IPS-NIHi7 (cell line): ENCODE data around the gene INPP5A.
"Not testable (repeated sequence)": the region's sequence is repeated elsewhere in the genome, so short reads cannot be mapped to it uniquely, and the experiment has no call there.

Source experiments
- DNase-seq: peaks from one replicate; pipeline ENCODE4 v3.0.0; 2012; ENCODE audit warnings: mixed read lengths; ENCODE audit errors: extremely low spot score

The INPP5A gene

GRCh38 chr10:132658546-132659205 lies 121.1 kb downstream of the INPP5A start:
- no peak for DNase-seq

DNA sequence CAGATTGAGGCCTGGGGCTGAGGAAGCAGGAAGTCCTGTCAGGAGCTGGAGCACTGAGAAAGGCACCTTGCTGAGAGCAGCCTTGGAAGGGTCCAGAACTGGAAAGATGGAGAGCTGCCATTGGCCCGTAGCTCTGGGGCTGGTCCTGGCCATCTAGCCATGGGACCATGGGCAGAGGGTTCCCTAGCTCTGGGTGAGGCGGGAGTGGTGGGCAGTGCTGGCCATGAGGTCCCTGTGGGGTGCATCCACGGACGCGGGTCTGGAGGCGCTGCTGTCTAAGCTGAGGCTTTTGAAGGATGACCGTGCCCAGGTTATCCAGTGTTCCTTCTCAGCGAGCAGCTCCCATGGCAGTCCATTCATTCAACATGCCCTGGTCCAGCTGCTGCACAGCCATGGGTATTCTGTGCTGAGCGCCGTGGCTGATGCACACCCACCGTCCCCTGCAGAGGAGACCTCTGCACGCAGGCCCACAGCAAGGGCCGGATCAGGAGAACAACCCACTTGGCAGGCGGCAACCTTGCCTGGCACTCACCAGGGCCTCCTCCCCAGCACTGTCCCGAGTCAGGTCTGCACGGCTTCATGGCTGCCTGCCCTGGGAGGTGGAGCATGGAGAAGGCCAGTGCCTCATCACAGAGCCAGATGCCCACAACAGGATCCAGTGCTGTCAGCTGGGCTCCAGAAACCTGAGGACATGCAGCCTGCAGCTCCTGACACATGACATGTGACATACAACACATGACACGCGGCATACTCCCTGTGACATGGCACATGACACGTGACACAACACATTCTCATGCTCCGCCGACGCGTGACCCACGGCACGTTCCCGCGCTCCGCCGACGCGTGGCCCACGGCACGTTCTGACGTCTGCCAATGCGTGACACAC lies 121.9 kb downstream of the INPP5A start:
- no peak for DNase-seq

DNA sequence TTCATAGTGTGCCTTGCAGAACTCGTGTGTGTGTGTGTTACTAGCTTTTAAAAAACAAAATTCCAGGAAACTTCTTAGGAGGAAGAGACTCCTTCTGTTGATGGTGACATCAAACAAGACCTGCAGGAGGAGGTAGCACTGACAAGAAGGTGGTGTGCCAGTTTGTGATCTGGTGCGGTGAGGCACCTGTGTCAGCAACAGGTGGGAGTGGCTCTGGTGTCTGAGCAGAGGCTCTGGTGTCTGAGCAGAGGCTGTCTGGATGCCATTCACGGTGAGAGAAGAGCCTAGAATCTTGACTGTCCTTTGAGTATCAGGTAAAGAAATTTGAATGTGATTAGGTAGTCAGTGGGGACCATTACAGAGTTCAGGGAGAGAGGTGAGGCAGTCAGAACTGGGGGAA lies 122.8 kb downstream of the INPP5A start:
- no peak for DNase-seq

DNA sequence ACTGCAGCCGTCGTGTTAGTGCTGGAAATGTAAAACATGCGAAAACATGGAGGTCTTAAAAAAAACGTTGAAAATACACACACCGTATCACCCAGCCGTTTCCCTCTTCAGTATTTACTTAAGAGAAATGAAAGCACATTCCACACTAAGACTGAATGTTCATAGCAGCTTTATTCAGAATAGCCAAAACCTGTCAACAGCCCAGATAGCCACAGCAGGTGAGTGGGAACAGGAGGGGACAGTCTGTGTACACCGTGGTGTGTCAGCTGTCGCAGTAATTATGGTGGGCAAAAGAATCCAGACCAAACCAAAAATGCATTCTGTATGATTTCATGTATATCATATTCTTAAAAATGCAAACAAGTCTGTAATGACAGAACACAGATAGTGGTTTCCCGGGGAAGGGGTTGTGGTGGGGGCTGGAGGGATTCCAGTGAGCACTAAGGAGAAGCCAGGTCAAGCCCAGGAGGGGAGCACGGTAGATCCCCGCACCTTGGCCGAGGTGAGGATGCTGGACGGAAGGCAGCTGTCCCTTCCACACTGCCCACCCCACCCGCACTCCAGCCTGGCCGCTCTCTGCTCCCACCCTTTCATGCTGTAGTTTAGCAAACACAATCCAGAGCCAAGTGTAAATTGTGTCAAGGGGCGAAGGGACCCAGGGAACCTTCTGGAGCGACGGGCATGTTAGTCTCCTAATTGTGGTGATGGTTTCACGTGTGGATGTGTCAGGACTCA lies 124.8 kb downstream of the INPP5A start:
- DNase-seq, result no peak

- no peak for DNase-seq
These were observed 126.2 kb downstream of the INPP5A start for GRCh38 chr10:132663666-132664365.

GRCh38 chr10:132664407-132664806 lies 126.8 kb downstream of the INPP5A start:
- DNase-seq, result no peak

DNA sequence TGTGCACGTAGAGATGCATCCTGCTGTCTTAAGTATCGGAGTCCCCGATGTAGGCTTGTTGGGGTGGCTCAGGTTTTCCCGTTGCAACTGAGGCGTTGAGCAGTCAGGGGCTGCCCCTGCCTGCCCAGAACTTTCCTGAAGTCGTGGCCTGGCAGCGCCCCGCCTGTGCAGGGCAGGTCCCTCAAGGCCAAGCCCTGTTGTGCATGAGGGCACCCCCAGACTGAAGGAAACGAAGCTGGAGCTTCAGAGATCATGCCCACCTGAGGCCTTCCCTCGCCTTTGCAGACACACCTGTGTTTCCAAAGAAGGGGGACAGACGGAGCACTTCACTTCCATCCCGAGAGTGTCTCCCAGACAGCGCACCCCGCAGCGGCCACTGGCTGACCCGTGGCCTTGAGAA lies 127.3 kb downstream of the INPP5A start:
- no peak for DNase-seq

- DNase-seq, result no peak
These were observed 128.5 kb downstream of the INPP5A start for GRCh38 chr10:132665946-132666704.

DNA sequence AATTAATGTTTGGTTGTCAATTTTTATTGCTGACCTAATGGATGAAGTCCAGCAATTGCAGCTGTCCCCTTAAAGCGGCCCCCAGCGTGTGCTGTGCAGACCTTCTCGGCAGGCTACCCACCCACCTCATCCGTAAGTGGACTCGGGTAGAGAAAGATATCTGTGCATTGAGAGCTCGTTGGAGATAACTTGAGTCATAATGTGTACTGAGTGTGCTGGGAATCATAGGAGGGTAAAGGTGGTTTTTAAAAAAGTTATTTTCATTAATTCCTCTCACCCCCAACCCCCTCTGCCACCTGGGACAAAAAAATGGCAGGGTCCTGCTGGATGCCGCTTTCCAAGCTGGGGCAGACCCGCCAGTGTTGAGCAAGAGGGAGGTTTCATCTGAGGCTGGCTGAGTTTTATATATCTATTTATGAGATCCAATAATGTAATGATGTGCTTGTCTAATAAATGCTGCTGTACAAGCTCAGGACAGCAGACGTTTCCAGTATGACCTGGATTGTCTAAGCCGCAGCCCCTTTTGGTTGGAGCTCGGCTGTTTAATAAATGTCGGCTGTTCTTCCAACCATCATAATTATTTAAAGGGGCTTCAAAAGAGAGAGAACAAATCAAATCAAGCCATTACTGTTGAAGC lies 129.2 kb downstream of the INPP5A start:
- DNase-seq, result no peak

DNA sequence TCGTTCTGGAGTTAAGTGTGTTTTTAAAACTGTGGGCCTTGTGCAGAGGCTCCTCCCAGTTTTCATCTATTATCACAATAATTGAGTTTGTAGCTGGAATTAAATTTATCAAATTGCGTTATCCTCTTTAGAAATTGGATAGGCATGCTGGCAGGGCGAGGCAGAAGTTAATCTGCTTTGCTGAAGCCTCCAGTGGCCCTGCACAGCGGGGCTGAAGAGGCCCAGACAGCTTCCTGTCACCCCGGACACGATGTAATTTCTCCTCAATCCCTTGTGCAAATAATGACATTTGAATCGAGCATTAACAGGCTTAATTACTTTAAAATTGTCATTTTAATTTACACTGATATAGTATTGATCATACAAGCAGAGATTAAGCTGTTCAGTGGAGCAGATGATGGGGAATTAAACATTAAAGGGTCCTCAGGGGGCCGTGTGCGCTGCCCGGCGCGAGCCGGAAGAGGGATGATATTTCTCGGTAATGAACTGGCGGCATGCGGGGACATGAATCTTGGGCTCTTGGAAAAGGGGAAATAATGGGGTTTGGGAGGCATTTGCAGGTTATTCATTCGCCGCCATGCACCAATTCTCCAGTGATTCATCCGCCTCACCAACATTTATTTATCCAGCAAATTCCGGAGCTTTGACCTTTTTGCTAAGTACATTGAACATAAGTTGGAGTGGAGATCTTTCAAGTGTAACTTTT lies 129.9 kb downstream of the INPP5A start:
- no peak for DNase-seq

GRCh38 chr10:132668048-132668394 lies 130.4 kb downstream of the INPP5A start:
- no peak for DNase-seq

DNA sequence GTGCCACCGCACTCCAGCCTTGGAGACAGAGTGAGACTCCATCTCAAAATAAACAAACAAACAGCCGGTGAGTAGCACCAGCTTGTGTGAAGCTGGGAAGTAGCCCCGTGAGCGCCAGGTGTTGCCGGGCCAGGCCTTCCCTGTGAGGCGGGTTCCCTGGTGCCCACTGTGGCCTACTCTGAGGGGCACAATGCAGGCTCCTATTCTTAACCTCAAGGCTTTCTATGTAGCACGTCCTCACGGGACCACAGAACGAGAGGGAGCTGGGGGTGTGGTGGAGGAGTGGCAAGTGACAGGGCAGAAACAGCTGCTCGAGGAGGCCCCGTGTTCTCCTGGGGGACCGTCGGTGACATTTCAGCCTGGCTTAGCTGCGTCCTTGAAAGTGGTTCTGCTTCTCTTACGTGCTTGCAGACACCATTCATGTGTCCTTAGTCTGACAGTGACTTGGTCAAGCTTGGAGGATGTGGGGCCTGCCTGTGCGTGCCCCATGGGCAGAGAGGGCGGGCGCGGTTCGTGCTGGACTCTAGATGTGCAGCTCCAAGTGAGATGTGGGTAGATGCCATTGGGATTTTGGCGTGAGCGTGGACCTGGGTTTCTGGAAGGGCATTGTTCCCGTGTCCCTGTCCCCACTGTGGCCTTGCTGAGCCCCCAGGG lies 131.7 kb downstream of the INPP5A start:
- no peak for DNase-seq

GRCh38 chr10:132670546-132671227 lies 133.1 kb downstream of the INPP5A start:
- no peak for DNase-seq

DNA sequence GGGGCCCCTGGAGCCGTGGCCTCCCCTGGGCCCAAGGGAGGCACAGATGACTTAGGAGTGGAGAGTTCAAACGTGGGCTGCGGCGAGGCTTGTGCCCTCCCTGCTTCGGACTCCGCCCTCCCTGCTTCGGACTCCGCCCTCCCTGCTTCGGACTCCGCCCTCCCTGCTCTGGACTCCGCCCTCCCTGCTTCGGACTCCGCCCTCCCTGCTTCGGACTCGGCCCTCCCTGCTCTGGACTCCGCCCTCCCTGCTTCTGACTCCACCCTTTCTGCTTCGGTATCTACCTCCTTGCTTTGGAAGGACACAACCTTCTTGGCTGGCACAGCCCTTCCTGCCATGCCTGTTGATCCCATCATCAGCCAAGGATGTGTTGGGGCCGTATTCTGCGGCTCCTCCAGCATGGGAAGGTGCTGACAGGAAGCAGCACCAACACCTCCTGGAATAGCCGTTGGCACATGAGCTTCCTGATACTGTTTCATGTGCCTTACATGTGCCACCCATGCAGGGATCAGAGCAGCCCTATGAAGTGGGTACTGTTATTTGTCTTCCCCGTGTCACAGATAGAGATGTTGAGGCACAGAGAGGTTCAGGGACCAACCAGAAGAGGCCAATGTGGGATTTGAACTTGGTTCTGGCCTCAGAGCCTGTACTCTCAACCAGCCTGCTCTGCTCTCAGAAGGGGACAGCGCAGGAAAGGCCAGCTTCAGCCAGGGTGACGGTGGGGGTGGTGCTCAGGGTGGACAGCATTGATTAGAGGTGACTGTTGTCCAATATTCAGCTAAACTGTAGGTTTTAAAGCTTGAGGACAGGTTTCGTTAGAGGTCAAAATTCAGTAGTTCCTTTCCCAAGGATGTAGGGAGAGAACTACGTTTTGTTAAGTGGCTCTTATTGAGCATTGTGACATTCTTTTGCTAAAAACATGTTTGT lies 133.9 kb downstream of the INPP5A start:
- DNase-seq, result no peak

- DNase-seq, result not testable (repeated sequence)
These were observed 136.2 kb downstream of the INPP5A start for GRCh38 chr10:132673746-132674145.

DNA sequence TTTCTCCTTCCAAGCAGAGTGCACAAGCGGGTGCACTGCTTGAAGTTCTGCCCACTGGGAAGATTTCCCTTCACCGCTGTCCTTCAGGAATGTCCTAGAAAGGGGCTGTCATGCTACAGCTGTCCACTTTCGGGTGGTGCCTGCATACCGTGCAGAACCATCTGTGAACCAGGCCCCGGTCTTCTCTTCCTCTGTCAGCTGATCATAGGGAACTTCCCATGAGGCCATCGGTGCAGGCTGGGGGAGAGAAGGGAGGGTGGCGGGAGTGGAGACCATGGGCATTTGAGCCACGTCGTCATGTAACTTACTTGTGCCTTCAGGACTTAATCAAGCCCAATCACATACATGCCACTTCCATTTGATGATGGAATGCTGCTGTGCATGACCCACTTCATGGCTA lies 136.7 kb downstream of the INPP5A start:
- no peak for DNase-seq

- no peak for DNase-seq
These were observed 137.6 kb downstream of the INPP5A start for GRCh38 chr10:132675031-132675740.
